T-helper 17 cell (primary cell): Measurements from ENCODE around the gene CLIC3. TPM values are rescaled to one million over a fixed set of nuclear protein-coding genes. Genes with fewer than 3 reads are reported as not detected.

ENCODE experiments used
- ATAC-seq: fragments of 150-1000 bp; cut with Tn5 transposase; 2 replicates; pipeline ENCODE4 v1.10.0; 2021; ENCODE audit warnings: mild to moderate bottlenecking, moderate library complexity
- DNase-seq, 3 donors: peaks; one replicate each; pipeline versions ENCODE4 v3.0.0 to v3.0.0-alpha.2; 2020 to 2021
- H3K9me3 ChIP-seq: one replicate; pipeline ENCODE4 v1.7.0; 2013; ENCODE audit warnings: low read length, mild to moderate bottlenecking; ENCODE audit not compliant: control insufficient read depth, poor library complexity, severe bottlenecking
- H3K27ac Mint-ChIP-seq: one replicate; pipeline ENCODE4 v1.8.0; 2022; ENCODE audit warnings: mild to moderate bottlenecking, moderate library complexity, mixed read lengths
- H3K27me3 Mint-ChIP-seq: one replicate; pipeline ENCODE4 v1.8.0; 2022; ENCODE audit warnings: mixed read lengths
- H3K36me3 Mint-ChIP-seq: one replicate; pipeline ENCODE4 v1.8.0; 2022; ENCODE audit warnings: low read depth, mixed read lengths
- H3K4me1 Mint-ChIP-seq: one replicate; pipeline ENCODE4 v1.8.0; 2022; ENCODE audit warnings: mild to moderate bottlenecking, mixed read lengths
- H3K4me3 Mint-ChIP-seq: one replicate; pipeline ENCODE4 v1.8.0; 2022; ENCODE audit warnings: mild to moderate bottlenecking, moderate library complexity, mixed read lengths
- total RNA-seq, 4 donors: library from RNA in 2 of 4; stranded (reverse) in 2 of 4; gene quantifications; one replicate each; pipeline ENCODE4 v1.2.3 and lab custom pipeline; 2022 to 2026

The CLIC3 gene
- total RNA-seq, 2 donors from 2014 or later: 1.9 to 2.1 TPM

GRCh38 chr9:137027369-137028262 lies 31.2 kb upstream of the CLIC3 start, which contains the start of gene ABCA2:
ABCA2 (minus strand) TSS chr9:137028237; CDS start chr9:137028140, 97 bp downstream.
- DNase-seq: no peak
- H3K27ac Mint-ChIP-seq: peak within 1 kb of the TSS; percentile 87
- ATAC-seq: no peak
- peak within 1 kb of the TSS; percentile 94 for H3K4me3 Mint-ChIP-seq
- peaks cover 28% of the 10 kb centered on the region for H3K4me1 Mint-ChIP-seq
- no peaks in the 10 kb centered on the region for H3K9me3 ChIP-seq
- H3K36me3 Mint-ChIP-seq: no peaks in the 10 kb centered on the region
- no peaks in the 10 kb centered on the region for H3K27me3 Mint-ChIP-seq

GRCh38 chr9:137026828-137027227 lies 30.5 kb upstream of the CLIC3 start:
- no peaks in the 10 kb centered on the region for H3K9me3 ChIP-seq
- peak overlapping the region; percentile 90 for H3K4me3 Mint-ChIP-seq
- H3K27ac Mint-ChIP-seq: peak overlapping the region; percentile 67
- H3K4me1 Mint-ChIP-seq: peaks cover 29% of the 10 kb centered on the region
- H3K27me3 Mint-ChIP-seq: no peaks in the 10 kb centered on the region
- H3K36me3 Mint-ChIP-seq: no peaks in the 10 kb centered on the region
- no peak for DNase-seq
- ATAC-seq: no peak

- H3K4me1 Mint-ChIP-seq: peaks cover 28% of the 10 kb centered on the region
- no peak overlapping the region for H3K27ac Mint-ChIP-seq
- peak overlapping the region; percentile 90 for H3K4me3 Mint-ChIP-seq
- no peaks in the 10 kb centered on the region for H3K9me3 ChIP-seq
- DNase-seq (no peak), ATAC-seq (no peak)
- no peaks in the 10 kb centered on the region for H3K36me3 Mint-ChIP-seq
- H3K27me3 Mint-ChIP-seq: no peaks in the 10 kb centered on the region
These were observed 30.0 kb upstream of the CLIC3 start for GRCh38 chr9:137026384-137026783.

GRCh38 chr9:137025517-137025966 lies 29.2 kb upstream of the CLIC3 start:
- Mint-ChIP-seq H3K36me3 (no peaks in the 10 kb centered on the region), H3K4me1 (peaks cover 23% of the 10 kb centered on the region), H3K27me3 (no peaks in the 10 kb centered on the region), H3K4me3 (no peak overlapping the region), H3K27ac (peak overlapping the region; percentile 16)
- H3K9me3 ChIP-seq: no peaks in the 10 kb centered on the region
- ATAC-seq (peak; percentile 17), DNase-seq (no peak)

- no peaks in the 10 kb centered on the region for H3K9me3 ChIP-seq
- DNase-seq: no peak
- ATAC-seq: no peak
- Mint-ChIP-seq H3K4me3 (no peak overlapping the region), H3K27ac (peak overlapping the region; percentile 45), H3K4me1 (peaks cover 14% of the 10 kb centered on the region), H3K36me3 (no peaks in the 10 kb centered on the region), H3K27me3 (no peaks in the 10 kb centered on the region)
These were observed 27.2 kb upstream of the CLIC3 start for GRCh38 chr9:137023583-137023991.

GRCh38 chr9:137023157-137023556 lies 26.8 kb upstream of the CLIC3 start:
- no peak for ATAC-seq
- H3K36me3 Mint-ChIP-seq: no peaks in the 10 kb centered on the region

GRCh38 chr9:137022662-137023008 lies 26.3 kb upstream of the CLIC3 start:
- Mint-ChIP-seq H3K36me3 (no peaks in the 10 kb centered on the region), H3K27ac (no peak overlapping the region), H3K4me3 (no peak overlapping the region), H3K4me1 (peaks cover 14% of the 10 kb centered on the region), H3K27me3 (no peaks in the 10 kb centered on the region)
- DNase-seq (no peak), ATAC-seq (no peak)
- H3K9me3 ChIP-seq: no peaks in the 10 kb centered on the region

More at GRCh38 chr9:137023157-137023556, 26.8 kb upstream of the CLIC3 start:
- H3K4me1 Mint-ChIP-seq: peaks cover 14% of the 10 kb centered on the region
- H3K27ac Mint-ChIP-seq: peak overlapping the region; percentile 45
- H3K4me3 Mint-ChIP-seq: no peak overlapping the region
- no peaks in the 10 kb centered on the region for H3K27me3 Mint-ChIP-seq
- no peak for DNase-seq
- H3K9me3 ChIP-seq: no peaks in the 10 kb centered on the region

GRCh38 chr9:137021979-137022661 lies 25.8 kb upstream of the CLIC3 start:
- Mint-ChIP-seq H3K27me3 (no peaks in the 10 kb centered on the region), H3K36me3 (no peaks in the 10 kb centered on the region), H3K4me3 (no peak overlapping the region), H3K27ac (peak overlapping the region; percentile 44), H3K4me1 (peaks cover 11% of the 10 kb centered on the region)
- peak; percentile 80 for ATAC-seq
- no peaks in the 10 kb centered on the region for H3K9me3 ChIP-seq
- peak; percentile 53 to 71 (median 62) for DNase-seq

GRCh38 chr9:137021568-137021978 lies 25.2 kb upstream of the CLIC3 start:
- H3K4me1 Mint-ChIP-seq: peaks cover 9% of the 10 kb centered on the region
- no peaks in the 10 kb centered on the region for H3K9me3 ChIP-seq
- H3K27ac Mint-ChIP-seq: peak overlapping the region; percentile 44
- ATAC-seq (no peak), DNase-seq (no peak)
- H3K4me3 Mint-ChIP-seq: no peak overlapping the region
- H3K27me3 Mint-ChIP-seq: no peaks in the 10 kb centered on the region
- peaks cover 4% of the 10 kb centered on the region for H3K36me3 Mint-ChIP-seq

- Mint-ChIP-seq H3K4me3 (no peak overlapping the region), H3K4me1 (peaks cover 6% of the 10 kb centered on the region), H3K27me3 (no peaks in the 10 kb centered on the region), H3K36me3 (peaks cover 4% of the 10 kb centered on the region), H3K27ac (no peak overlapping the region)
- ATAC-seq: no peak
- H3K9me3 ChIP-seq: no peaks in the 10 kb centered on the region
- no peak for DNase-seq
These were observed 24.6 kb upstream of the CLIC3 start for GRCh38 chr9:137020771-137021567.

GRCh38 chr9:137019891-137020683 lies 23.7 kb upstream of the CLIC3 start:
- H3K27ac Mint-ChIP-seq: no peak overlapping the region
- DNase-seq (no peak), ATAC-seq (no peak)
- no peak overlapping the region for H3K4me3 Mint-ChIP-seq
- H3K27me3 Mint-ChIP-seq: no peaks in the 10 kb centered on the region
- H3K36me3 Mint-ChIP-seq: peaks cover 4% of the 10 kb centered on the region
- no peaks in the 10 kb centered on the region for H3K9me3 ChIP-seq
- H3K4me1 Mint-ChIP-seq: peaks cover 6% of the 10 kb centered on the region

- Mint-ChIP-seq H3K27ac (no peak overlapping the region), H3K4me3 (no peak overlapping the region), H3K4me1 (peaks cover 6% of the 10 kb centered on the region), H3K27me3 (no peaks in the 10 kb centered on the region), H3K36me3 (peaks cover 4% of the 10 kb centered on the region)
- H3K9me3 ChIP-seq: no peaks in the 10 kb centered on the region
- DNase-seq (no peak), ATAC-seq (no peak)
These were observed 22.6 kb upstream of the CLIC3 start for GRCh38 chr9:137018761-137019559.
